PC-9 (cell line): ENCODE measurements around the gene RADIL. TPM values are rescaled to one million over a fixed set of nuclear protein-coding genes. Genes with fewer than 3 reads are reported as not detected.

Experiments used
- BruUV-seq: library from RNA; stranded (reverse); fragments of 400-500 nt; replicated peaks from 2 replicates; lab custom pipeline; 2021; lab: Mats Ljungman, UMichigan
- CTCF ChIA-PET: fragments of 300-600 bp; sonication (Branson Sonifier 250); formaldehyde crosslinking; loops from one replicate; lab custom pipeline; 2022; ENCODE audit warnings: antibody characterized with exemption; lab: Charles Lee
- POLR2A ChIA-PET: fragments of 300-600 bp; sonication (Branson Sonifier 250); formaldehyde crosslinking; loops from one replicate; lab custom pipeline; 2022; ENCODE audit warnings: antibody characterized with exemption; ENCODE audit not compliant: unreplicated experiment; lab: Charles Lee
- DNase-seq, 2 experiments: peaks; one replicate each; pipeline versions ENCODE4 v3.0.0 to v3.0.0-alpha.2; 2015 to 2022; ENCODE audit warnings: mixed read lengths in 1 of 2
- H2AFZ ChIP-seq: fragments of 200-600 bp; sonication (generic); 2 replicates; pipeline ENCODE4 v1.8.1; 2017; ENCODE audit warnings: antibody characterized with exemption
- H3F3A ChIP-seq: fragments of 200-600 bp; sonication (generic); 2 replicates; pipeline ENCODE4 v1.8.1; 2017; ENCODE audit warnings: antibody characterized with exemption, mild to moderate bottlenecking, low read depth; ENCODE audit not compliant: insufficient read depth
- H3K27ac ChIP-seq: fragments of 200-600 bp; sonication (generic); 2 replicates; pipeline ENCODE4 v1.6.1; 2016; ENCODE audit warnings: mixed run types
- H3K27me3 ChIP-seq: fragments of 200-600 bp; sonication (generic); 2 replicates; pipeline ENCODE4 v1.6.1; 2016; ENCODE audit warnings: low read depth, mixed run types; ENCODE audit not compliant: insufficient read depth
- H3K36me3 ChIP-seq: fragments of 200-600 bp; sonication (generic); 2 replicates; pipeline ENCODE4 v1.6.1; 2016; ENCODE audit warnings: low read depth, mixed run types
- H3K4me1 ChIP-seq: fragments of 200-600 bp; sonication (generic); replicated peaks from 2 replicates; pipeline ENCODE4 v1.6.1; 2016; ENCODE audit warnings: mixed run types; ENCODE audit not compliant: insufficient read depth
- H3K4me2 ChIP-seq: fragments of 200-600 bp; sonication (generic); 2 replicates; pipeline ENCODE4 v1.6.1; 2017; ENCODE audit warnings: mixed run types
- H3K4me3 ChIP-seq: fragments of 200-600 bp; sonication (generic); 2 replicates; pipeline ENCODE4 v1.6.1; 2016; ENCODE audit warnings: mixed run types
- H3K79me2 ChIP-seq: fragments of 200-600 bp; sonication (generic); 2 replicates; pipeline ENCODE4 v1.6.1; 2017; ENCODE audit warnings: low read depth, mixed run types
- H3K9me2 ChIP-seq: fragments of 200-600 bp; sonication (generic); 2 replicates; pipeline ENCODE4 v1.8.1; 2017; ENCODE audit warnings: mild to moderate bottlenecking; ENCODE audit not compliant: insufficient read depth
- H3K9me3 ChIP-seq: fragments of 200-600 bp; sonication (generic); 2 replicates; pipeline ENCODE4 v1.8.1; 2016; ENCODE audit warnings: low read depth; ENCODE audit not compliant: insufficient read depth
- H4K20me1 ChIP-seq: fragments of 200-600 bp; sonication (generic); 2 replicates; pipeline ENCODE4 v1.8.1; 2017; ENCODE audit not compliant: insufficient read depth
- CTCF ChIP-seq: fragments of 200-600 bp; sonication (generic); conservative IDR thresholded peaks from 2 replicates; pipeline ENCODE4 v1.6.1; 2017; ENCODE audit warnings: mixed run types, antibody characterized with exemption, mild to moderate bottlenecking, moderate library complexity
- EZH2 ChIP-seq: fragments of 200-600 bp; sonication (generic); IDR thresholded peaks from 2 replicates; pipeline ENCODE4 v1.8.0; 2017; ENCODE audit warnings: antibody characterized with exemption, low read depth
- intact Hi-C: fragments of 100-400 bp; cut with micrococcal nuclease; formaldehyde crosslinking; loops from one replicate; pipeline ENCODE4 v1.10.0; 2022; ENCODE audit not compliant: unreplicated experiment
- total RNA-seq: library from RNA; stranded (reverse); gene quantifications from 2 replicates; pipeline ENCODE4 v1.2.3, GENCODE V29; 2021

RADIL gene
- total RNA-seq, 1 experiment from 2014 or later = 0.35 TPM

GRCh38 chr7:4866528-4867496 lies 16.7 kb downstream of the RADIL start:
- Histone ChIP-seq H3K4me3 (no peak overlapping the region), H2AFZ (no peak overlapping the region), H3K4me1 (no peaks in the 10 kb centered on the region), H3K79me2 (no peaks in the 10 kb centered on the region), H3K36me3 (no peaks in the 10 kb centered on the region), H3K27me3 (peaks cover 95% of the 10 kb centered on the region), H4K20me1 (no peaks in the 10 kb centered on the region), H3K9me3 (peaks cover 8% of the 10 kb centered on the region; the same call in 1 of the 2 replicates), H3K27ac (no peak overlapping the region), H3F3A (no peaks in the 10 kb centered on the region), H3K9me2 (no peaks in the 10 kb centered on the region), H3K4me2 (no peak overlapping the region)
- ChIA-PET CTCF (no interaction called here), POLR2A (no interaction called here)
- intact Hi-C loops = no loop called here
- BruUV-seq = no TSS peak
- TF ChIP-seq EZH2 (no peak), CTCF (no peak)
- DNase-seq = no peak

GRCh38 chr7:4862156-4862555 lies 21.4 kb downstream of the RADIL start:
- Histone ChIP-seq H4K20me1 (no peaks in the 10 kb centered on the region), H3K4me3 (no peak overlapping the region), H3K9me2 (no peaks in the 10 kb centered on the region), H3K36me3 (no peaks in the 10 kb centered on the region), H2AFZ (no peak overlapping the region), H3F3A (no peaks in the 10 kb centered on the region), H3K4me2 (no peak overlapping the region), H3K79me2 (no peaks in the 10 kb centered on the region), H3K4me1 (no peaks in the 10 kb centered on the region), H3K9me3 (0 out of 2 replicates have a peak, but pooled peaks cover 8% of the 10 kb centered on the region), H3K27ac (no peak overlapping the region), H3K27me3 (peaks cover 96% of the 10 kb centered on the region)
- ChIA-PET CTCF (no interaction called here), POLR2A (no interaction called here)
- no peak for TF ChIP-seq CTCF
- TF ChIP-seq EZH2 = no peak
- intact Hi-C loops = no loop called here
- no peak for DNase-seq
- no TSS peak for BruUV-seq

GRCh38 chr7:4861673-4862072 lies 21.8 kb downstream of the RADIL start, which contains the start of gene PAPOLB:
Gene PAPOLB (minus strand): TSS chr7:4862030. CDS start chr7:4861810, 220 bp downstream.
- Histone ChIP-seq H3K4me2 (no peak within 1 kb of the TSS), H4K20me1 (no peaks in the 10 kb centered on the region), H3K27ac (no peak within 1 kb of the TSS), H3K27me3 (peaks cover 96% of the 10 kb centered on the region), H2AFZ (no peak within 1 kb of the TSS), H3K4me1 (no peaks in the 10 kb centered on the region), H3K9me3 (0 out of 2 replicates have a peak, but pooled peaks cover 11% of the 10 kb centered on the region), H3K4me3 (no peak within 1 kb of the TSS), H3K9me2 (no peaks in the 10 kb centered on the region), H3F3A (no peaks in the 10 kb centered on the region), H3K79me2 (no peaks in the 10 kb centered on the region), H3K36me3 (no peaks in the 10 kb centered on the region)
- intact Hi-C loops = no loop called here
- ChIA-PET CTCF (no interaction called here), POLR2A (no interaction called here)
- no TSS peak for BruUV-seq
- TF ChIP-seq CTCF (no peak), EZH2 (no peak)
- DNase-seq = no peak
